HG03060 (cell line): ENCODE results near the gene ACSS1.

Source experiments
- ATAC-seq: cut with Tn5 transposase; IDR thresholded peaks from one replicate; pipeline ENCODE4 v1.9.1; 2021; ENCODE audit warnings: low read depth, moderate number of reproducible peaks; ENCODE audit not compliant: unreplicated experiment

The ACSS1 gene

GRCh38 chr20:24980291-24981053 lies 77.5 kb downstream of the ACSS1 start:
- ATAC-seq = no peak

- ATAC-seq = no peak
These were observed 78.6 kb downstream of the ACSS1 start for GRCh38 chr20:24979036-24979960.

GRCh38 chr20:24978513-24978912 lies 79.4 kb downstream of the ACSS1 start:
- ATAC-seq = no peak

- ATAC-seq = no peak
These were observed 80.1 kb downstream of the ACSS1 start for GRCh38 chr20:24977797-24978196.

GRCh38 chr20:24977336-24977735 lies 80.6 kb downstream of the ACSS1 start:
- no peak for ATAC-seq

GRCh38 chr20:24972341-24972740 lies 85.6 kb downstream of the ACSS1 start:
- no peak for ATAC-seq

GRCh38 chr20:24971376-24972101 lies 86.4 kb downstream of the ACSS1 start:
- ATAC-seq = no peak

- ATAC-seq = no peak
These were observed 87.2 kb downstream of the ACSS1 start for GRCh38 chr20:24970754-24971153.

GRCh38 chr20:24970030-24970553 lies 87.8 kb downstream of the ACSS1 start:
- no peak for ATAC-seq

- no peak for ATAC-seq
These were observed 88.5 kb downstream of the ACSS1 start for GRCh38 chr20:24969186-24970029.

GRCh38 chr20:24968278-24968800 lies 89.6 kb downstream of the ACSS1 start:
- no peak for ATAC-seq

GRCh38 chr20:24966317-24967012 lies 91.5 kb downstream of the ACSS1 start:
- no peak for ATAC-seq

- no peak for ATAC-seq
These were observed 92.6 kb downstream of the ACSS1 start for GRCh38 chr20:24965065-24965919.

GRCh38 chr20:24964506-24964840 lies 93.5 kb downstream of the ACSS1 start:
- no peak for ATAC-seq

- ATAC-seq = no peak
These were observed 94.0 kb downstream of the ACSS1 start for GRCh38 chr20:24963672-24964505.

- no peak for ATAC-seq
These were observed 95.4 kb downstream of the ACSS1 start for GRCh38 chr20:24962510-24962909.

GRCh38 chr20:24962182-24962492 lies 95.8 kb downstream of the ACSS1 start:
- no peak for ATAC-seq
